Measurements from ENCODE around the gene ATG12.
"Not testable (repeated sequence)": the region's sequence is repeated elsewhere in the genome, so short reads cannot be mapped to it uniquely, and the experiment has no call there.

ATG12 gene

DNA sequence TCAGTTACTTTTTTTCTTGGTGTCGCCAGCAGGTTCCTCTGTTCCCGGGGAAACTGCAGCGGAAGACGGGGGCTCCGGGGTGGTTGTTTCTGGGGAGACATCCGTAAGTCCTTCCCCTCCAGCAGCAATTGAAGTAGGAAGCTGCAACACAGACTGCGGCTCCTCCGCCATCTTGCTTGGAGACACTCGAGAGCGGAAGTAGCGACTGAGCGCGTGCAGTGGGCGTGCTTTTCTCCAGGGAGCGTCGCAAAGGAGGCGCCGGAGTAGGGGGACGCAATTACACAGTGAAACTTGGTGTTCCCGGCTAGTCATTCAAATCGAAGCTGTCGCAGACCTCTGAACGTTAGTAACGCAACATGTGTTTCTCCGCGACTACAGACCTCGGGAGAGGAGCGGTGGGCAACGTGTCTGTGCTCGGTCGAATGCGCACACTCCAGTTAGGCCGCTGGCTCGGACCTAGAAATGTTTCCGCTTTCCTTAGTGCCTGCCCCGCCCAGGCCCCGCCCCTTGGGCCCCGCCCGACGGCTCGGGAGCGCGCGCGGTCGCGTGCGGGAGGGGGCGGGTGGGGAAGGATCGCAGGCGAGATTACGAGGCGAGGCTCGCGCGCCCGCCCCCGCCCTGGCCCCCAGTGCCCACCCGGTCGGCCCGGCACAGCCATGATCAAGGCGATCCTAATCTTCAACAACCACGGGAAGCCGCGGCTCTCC lies at the start of gene ATG12, which contains the start of gene AP3S1:
Gene ATG12 (minus strand): TSS at position 184 of the 707 bp plus-strand sequence. CDS start 13 bp downstream, at position 171.
Gene AP3S1 (plus strand): TSS at position 554 of the 707 bp plus-strand sequence. CDS start 103 bp downstream, at position 657.
- DNase-seq (ENCODE audit: low spot score), result peak; percentile 53

DNA sequence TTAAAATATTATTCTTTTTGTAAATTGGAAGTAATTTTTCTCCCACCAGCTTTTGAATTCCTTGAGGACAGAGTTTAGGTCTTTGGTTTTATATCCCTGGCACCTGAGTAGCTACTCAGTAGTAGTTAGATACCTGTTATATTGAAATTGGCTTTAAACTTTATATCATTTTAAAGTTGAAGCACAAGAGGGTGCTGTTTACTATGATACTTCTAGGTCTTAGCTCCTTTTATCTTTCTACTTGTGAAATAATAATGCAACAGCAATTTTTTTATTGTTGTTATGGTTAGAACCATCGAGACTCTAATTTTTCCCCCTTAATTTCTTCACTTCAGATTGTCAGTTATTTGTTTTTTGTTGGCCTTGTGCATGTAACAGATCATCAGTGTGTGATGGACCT lies 46.7 kb upstream of the ATG12 start:
- no peak for DNase-seq (ENCODE audit: low spot score)

DNA sequence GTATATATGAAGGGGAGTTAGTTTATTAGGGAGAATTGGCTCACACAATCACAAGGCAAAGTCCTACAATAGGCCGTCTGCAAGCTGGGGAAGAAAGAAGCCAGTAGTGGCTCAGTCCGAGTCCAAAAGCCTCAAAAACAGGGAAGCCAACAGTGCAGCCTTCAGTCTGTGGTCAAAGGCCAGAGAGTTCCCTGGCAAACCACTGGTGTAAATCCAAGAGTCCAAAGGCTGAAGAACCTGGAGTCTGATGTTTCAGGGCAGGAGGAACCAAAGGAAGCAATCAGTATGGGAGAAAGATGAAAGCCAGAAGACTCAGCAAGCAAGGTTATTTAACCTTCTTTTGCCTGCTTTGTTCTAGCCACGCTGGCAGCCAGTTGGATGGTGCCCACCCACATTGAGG lies 43.8 kb upstream of the ATG12 start:
- not testable (repeated sequence) for DNase-seq (ENCODE audit: low spot score)

DNA sequence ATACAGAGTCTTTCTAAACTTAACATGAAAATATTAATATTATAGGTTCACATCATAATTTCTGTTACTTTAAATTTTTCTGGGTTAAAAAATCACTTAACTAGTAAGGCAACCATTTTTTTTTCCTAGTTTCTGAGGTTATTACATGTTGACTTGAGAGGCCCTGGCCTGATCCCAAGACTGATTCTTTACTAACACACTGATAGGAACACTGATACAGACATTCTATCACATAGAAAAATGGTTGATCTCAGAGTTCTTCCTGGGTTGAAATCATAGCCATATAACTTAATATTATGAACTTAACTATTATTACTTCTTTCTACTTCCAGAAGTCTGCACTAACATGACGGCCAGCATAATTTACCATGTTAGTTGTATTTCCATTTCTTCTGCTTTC lies 43.3 kb upstream of the ATG12 start:
- no peak for DNase-seq (ENCODE audit: low spot score)

DNA sequence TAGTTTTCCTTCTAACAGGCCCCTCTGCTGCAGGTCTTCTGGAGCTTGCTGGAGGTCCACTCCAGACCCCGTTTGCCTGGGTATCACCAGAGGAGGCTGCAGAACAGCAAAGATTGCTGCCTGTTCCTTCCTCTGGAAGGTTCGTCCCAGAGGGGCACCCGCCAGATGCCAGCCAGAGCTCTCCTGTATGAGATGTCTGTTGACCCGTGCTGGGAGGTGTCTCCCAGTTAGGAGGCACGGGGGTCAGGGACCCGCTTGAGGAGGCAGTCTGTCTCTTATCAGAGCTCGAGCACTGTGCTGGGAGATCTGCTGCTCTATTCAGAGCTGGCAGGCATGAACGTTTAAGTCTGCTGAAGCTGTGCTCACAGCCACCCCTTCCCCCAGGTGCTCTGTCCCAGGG lies 41.1 kb upstream of the ATG12 start:
- DNase-seq (ENCODE audit: low spot score), result not testable (repeated sequence)

DNA sequence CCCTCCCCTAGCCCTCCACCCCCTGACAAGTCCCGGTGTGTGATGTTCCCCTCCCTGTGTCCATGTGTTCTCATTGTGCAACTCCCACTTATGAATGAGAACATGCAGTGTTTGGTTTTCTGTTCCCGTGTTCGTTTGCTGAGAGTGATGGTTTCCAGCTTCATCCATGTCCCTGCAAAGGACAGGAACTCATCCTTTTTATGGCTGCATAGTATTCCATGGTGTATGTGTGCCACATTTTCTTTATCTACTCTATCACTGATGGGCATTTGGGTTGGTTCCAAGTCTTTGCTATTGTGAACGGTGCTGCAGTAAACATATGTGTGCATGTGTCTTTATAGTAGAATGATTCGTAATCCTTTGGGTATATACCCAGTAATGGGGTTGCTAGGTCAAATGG lies 36.0 kb upstream of the ATG12 start:
- not testable (repeated sequence) for DNase-seq (ENCODE audit: low spot score)

DNA sequence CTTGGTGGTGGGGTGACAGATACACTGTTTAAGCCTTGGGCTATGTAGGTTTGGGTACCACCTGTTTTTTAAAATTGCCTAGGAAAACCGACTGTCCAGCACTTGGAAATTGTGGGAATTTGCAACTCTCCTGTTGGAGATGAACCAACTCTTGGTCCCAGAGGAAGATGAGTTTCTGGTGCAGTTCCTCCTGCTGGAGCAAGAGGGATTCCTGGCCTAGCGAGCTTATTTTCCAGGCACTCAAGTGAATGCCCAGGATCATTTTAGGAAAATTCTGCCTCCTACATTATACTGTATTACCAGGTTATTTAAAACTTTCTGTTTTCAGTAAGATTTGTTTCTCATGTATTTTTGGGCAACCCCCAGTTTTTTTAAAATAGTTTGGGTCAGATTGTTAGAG lies 34.1 kb upstream of the ATG12 start:
- peak; percentile 3 for DNase-seq (ENCODE audit: low spot score)

DNA sequence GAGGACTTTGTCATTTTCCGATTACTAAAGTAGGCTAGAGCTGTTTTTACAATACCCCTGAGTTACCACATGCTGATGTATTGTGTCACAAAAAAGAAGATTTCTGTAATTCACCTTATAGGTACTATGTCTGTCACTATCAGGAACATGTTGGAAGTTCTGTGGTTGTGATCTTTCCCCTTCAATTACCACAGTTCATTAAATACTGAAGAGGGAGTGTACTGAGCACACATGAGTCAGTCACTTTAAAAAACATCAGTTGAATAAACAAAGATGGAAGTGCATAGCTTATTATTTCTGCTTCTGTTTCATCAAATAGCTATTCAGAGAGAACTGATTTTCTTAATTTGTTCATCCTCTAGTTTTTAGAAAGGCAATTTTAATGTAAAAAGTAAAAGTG lies 32.0 kb upstream of the ATG12 start:
- DNase-seq (ENCODE audit: low spot score), result no peak

DNA sequence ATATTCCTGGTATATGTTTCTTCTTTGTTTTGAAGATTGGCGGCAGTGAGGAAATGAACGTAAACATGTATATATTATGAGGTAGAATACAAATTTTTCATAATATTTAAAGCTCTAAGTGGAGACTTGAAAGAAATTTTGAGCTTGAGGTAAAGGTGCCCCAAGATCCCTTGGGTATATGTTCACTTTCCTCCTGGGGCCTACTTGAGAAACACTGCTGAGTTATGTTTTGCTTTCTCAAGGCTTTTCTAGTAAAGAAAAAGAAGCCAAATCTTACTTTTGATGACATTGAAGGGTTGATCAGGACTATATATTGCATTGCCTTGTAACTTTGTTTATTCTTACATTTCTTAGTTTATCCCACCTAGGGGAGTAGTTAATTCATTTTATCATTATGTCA lies 31.1 kb upstream of the ATG12 start:
- DNase-seq (ENCODE audit: low spot score), result no peak

DNA sequence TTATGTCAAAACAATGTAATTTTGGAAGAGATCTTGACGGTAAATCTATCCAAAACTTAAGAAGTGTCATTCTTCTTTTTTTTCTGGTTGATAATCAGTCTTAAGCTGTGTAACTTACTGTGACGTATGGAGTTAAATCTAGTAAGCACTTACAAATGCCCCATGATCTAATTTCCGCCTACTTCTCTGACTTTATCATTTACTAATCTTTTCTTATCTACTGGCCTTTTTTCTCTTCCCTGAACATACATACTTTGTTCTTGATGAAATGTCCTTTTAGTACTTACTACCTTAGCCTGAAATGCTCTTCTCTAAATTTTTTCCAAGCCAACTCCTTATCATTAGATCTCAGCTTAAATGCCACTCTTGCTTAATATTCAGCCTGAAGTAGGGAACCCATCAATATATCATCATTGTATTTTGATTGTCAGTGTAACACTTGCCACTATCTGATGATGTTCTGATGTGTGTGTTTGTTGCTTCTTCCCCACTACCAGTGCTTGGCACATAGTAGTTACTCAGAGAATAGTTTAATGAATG lies 28.0 kb upstream of the ATG12 start:
- DNase-seq (ENCODE audit: low spot score), result no peak

DNA sequence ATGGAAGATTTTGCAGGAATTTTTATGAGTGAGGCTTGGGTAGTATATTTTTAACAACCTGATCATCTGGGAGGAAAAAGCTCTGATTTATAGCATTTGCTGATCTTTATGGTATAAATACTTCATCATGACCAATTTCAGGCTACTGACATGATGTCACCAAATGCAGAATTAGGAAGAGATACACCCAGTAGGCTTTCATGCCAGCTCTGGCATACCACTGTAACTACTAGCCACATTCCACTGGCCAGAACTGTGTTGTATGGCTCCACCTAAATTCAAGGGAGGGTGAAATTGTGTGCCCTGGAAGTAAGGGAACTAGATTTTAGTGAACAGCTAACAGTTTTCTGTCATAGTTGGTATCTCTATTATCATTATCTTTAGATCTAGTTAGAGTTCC lies 18.0 kb upstream of the ATG12 start:
- no peak for DNase-seq (ENCODE audit: low spot score)

DNA sequence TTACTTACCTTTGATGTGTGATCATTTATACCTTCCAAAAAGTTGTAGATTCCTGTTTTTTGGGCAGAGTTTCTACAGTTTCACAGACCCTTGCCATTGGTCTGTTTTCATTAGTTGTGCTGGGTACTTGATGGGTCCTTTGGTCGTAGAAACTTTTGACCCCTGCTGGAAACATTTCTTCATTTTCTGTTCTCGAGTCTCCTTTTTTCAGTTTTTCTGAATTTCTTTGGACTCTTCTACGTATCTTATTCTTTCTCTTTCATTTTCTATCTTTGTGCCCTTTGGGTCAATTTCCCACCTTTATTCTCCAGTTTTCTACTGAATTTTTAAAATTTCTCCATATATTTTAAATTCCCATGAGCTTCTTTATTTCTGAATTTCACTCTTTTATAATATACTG lies 17.0 kb upstream of the ATG12 start:
- DNase-seq (ENCODE audit: low spot score), result no peak

DNA sequence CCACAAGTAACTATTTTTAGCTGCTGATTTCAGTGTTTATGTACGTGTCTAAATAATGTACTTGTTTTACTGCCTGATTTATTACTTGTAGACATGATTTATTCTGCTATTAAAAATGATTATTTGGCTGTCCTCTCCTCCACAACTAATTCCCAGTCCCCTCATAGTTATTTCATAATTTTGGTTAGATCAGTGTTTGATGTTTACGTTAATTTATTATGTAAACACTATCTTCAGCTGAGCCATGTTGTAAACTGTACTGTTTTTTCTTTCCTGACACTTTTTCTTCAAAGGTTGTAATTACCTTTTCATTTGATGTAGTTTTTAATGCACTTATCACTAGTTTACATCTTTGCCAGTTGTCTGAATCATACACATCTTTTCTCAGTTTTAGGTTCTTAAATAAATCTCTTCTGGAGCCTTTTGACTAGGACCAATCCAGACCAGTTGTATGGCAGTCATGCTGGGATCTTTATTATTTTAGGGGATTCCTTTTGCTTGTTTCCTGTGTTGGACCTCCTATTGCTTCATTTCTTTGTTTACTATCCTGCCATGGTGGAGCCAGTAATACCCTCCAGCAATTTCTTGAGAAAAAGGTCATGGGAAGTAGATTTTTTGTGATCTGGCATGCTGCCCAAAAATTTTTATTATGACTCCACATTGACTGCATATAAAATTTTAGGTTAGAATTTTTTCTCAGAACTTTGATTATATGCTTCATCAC lies 16.4 kb upstream of the ATG12 start:
- DNase-seq (ENCODE audit: low spot score), result no peak

DNA sequence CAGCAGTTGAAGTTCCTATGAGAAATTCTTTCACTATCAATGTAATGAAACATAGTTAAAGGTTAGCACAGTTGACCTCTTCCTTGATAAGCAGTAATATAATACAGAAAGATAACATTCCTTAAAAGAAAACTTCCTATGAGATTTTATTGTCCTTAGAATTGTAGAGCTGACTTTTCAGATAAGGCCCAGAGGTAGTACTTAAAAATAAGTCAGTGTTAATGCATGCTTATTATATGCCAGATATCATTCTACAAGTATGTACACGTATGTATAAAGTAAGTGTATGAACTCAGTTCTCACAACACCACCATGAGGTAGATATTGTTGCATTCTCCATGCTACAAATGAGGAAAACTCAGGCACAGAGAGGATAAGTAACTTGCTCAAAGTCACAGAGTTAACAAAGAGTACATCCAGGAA lies 15.7 kb upstream of the ATG12 start:
- no peak for DNase-seq (ENCODE audit: low spot score)

DNA sequence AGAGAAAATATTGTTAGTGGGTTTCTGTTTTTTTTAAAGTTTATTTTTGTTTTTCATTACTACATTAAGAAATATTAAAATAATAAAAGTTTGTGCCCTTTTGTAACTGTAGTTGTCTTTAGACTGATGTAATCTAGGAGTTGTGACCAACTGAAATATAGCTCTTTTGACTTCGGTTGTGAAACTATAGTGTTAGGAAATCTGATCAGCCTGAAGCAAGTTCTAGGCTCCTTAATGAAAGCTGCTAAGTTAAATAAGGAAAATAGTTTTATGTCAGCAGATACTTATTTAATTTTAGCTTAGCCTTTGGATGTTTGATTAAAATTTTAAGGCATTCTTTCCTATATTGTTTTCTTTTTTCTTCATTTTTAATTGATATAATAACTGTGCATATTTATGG lies 14.6 kb upstream of the ATG12 start:
- DNase-seq (ENCODE audit: low spot score), result no peak

DNA sequence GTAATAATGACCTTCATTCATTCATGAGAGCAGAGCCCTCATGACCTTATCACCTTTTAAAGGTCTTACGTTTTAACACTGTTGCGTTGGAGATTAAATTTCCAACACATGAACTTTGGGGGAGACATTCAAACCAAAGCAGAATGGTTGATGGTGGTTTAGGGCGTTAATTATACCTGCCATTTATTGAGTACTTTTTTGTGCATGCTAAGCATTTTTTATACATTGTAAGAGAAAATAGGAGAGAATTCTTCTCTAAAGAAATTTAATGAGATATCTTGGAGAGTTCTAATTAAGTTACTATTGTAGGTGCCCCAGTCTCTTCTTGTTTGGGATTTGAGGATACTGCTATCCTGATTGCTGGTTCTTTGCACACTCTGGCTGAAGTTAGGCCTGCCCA lies 12.8 kb upstream of the ATG12 start:
- DNase-seq (ENCODE audit: low spot score), result no peak

DNA sequence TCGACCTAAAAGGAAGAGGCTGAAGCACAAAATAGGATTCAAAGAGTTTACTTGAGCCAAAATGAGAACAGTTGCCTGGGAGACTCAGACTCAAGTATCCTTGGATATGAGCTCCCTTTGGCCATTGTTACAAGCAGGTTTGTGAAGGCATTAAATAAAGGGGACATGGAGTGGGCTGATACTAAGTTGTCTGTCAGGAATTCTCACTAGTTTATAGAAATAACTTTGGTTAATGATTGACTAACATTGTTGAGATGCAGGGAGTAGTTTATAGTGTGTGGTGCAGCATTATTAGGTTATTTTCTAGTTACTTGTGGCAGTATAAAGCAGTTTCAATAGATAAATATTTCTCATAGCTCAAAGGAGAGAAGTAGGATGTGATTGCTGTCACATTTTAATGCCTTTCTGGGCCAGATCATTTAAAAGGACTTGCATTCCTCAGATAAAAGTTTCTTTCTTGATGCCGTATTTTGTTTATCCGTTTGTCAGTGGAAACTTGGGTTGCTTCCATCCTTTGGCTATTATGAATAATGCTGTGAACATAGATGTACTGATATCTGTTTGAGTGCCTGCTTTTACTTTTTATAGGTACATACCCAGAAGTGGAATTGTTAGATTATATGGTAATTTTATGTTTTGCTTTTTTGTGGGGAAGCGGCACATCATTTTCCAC lies 9.5 kb upstream of the ATG12 start:
- DNase-seq (ENCODE audit: low spot score), result no peak

DNA sequence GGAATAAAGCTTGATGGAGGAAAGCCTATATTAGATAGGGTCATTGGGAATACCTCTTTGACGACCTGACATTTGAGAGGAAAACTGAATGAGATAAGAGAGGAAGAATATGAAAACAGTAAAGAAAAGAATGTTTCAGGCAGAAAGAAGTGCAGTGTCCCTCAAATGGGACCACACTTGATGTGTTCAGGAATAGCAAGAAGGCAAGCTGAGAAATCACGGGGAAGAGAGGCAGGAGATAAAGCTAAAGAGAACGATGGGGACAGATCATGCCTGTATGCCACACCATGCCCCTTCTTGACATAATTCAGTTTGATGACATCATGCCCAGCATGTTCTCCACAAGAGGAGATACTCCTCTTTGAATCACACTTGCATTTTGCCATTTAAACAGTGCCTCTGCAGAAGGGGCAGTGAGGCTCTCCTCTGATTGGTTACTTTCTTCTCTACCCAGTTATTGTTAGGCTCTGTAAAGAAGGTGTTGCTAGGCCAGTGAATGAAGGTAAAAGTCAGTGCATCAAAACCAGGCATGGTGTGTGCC lies 8.0 kb upstream of the ATG12 start:
- DNase-seq (ENCODE audit: low spot score), result no peak

DNA sequence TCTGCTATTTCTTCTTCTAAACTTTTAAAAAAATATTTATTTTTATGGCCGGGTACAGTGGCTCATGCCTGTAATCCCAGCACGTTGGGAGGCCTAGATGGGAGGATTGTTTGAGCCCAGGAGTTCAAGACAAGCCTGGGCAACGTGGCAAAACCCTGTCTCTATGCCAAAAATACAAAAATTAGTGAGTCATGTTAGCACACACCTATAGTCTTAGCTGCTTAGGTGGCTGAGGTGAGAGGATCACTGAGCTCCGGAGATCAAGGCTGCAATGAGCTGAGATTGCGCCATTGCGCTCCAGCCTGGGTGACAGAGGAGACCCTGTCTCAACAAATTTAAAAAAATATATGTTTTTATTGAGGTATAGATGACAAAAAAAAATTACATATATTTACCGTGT lies 5.9 kb upstream of the ATG12 start:
- no peak for DNase-seq (ENCODE audit: low spot score)

DNA sequence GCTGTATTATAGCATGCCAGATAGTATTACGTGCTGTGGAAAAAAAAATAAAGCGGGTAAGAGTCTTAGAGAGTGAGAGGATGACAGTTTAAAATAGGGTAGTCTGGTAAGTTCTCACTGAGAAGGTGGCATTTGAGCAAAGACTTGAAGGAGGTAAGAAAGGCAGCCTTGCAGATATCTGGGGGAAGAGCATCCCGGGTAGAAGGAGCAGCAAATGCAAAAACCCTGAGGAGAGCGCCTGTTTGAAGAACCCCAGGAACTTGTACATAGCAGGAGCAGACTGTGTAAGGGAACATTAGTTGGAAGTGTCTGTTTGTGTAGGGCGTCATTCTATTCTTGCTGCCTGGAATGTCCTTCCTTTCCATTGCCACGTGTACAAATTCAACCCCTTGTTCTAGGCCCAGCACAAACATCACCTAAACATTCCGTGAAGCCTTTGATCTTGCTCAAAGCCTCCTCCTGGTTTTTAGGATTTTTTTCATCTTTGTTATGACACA lies 3.0 kb upstream of the ATG12 start:
- DNase-seq (ENCODE audit: low spot score), result no peak

DNA sequence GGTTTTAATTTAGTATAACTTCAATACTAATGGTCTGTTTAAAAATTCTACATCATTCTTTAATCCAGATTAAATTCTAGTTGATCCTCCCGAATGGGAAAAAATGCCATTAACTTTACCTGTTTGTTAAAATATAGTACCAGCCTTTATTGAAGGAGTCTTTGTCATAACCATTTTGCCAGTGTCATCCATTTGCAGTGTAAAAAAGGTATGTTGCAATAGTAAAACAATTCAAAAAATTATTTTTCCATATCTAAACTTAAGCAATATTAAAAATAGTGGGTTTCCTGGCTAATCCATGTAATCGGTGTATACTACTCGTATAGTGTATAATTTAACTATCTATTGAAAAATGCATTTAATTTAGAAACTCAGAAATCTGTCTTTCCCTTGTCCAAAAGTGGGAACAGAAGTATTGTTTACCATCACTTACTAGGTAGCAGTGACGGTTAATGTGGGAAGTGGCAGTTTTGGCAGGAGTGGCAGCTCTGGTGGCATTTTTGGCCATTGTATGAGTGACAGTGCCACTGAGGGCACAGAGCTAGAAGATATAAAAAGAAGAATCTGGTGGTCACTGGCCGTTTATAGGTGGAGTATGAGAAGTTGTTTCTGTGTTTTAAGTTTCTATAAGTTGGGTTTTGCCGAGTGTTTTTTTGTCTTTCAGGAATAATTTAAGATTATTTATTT lies 2.2 kb upstream of the ATG12 start:
- DNase-seq (ENCODE audit: low spot score), result no peak

DNA sequence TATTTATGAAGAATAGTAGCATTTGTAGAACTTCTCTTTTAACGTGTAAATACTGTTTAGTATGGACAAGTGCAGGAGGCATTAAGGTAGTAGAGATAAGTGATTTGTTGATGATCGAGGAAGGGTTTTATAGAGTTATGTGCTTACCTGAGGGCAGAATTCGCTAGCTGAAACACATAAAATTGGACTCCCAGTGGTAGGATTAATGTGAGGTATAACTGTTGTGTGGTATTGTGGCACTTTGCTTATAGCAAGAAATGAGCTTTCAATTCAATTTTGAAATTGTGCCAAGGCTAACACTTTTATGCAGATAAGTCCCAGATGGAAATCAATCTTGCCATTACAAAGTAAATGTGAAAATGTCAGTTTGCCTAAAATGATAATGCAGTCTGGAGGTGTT lies 1.6 kb upstream of the ATG12 start:
- no peak for DNase-seq (ENCODE audit: low spot score)
